ENCODE measurements around the gene FSTL4. TPM values are rescaled to one million over a fixed set of nuclear protein-coding genes. Genes with fewer than 3 reads are reported as not detected.

Gene FSTL4
- total RNA-seq, 2 experiments from 2014 or later: not detected

- Histone ChIP-seq H3K9me2 (ENCODE audit: insufficient read depth, low read length) (no peaks in the 10 kb centered on the region), H3K4me3 (ENCODE audit: low read depth, low read length, poor library complexity, severe bottlenecking) (no peak overlapping the region), H3K9me3 (ENCODE audit: low read length) (no peaks in the 10 kb centered on the region), H2AFZ (ENCODE audit: low read length) (no peak overlapping the region), H3K4me1 (ENCODE audit: insufficient read depth, low read length, poor library complexity, severe bottlenecking) (no peaks in the 10 kb centered on the region), H3K79me2 (ENCODE audit: insufficient read depth, low read depth, low read length) (no peaks in the 10 kb centered on the region), H3K36me3 (ENCODE audit: insufficient read depth, low read length) (no peaks in the 10 kb centered on the region), H3K4me2 (ENCODE audit: low read length) (no peak overlapping the region), H4K20me1 (ENCODE audit: insufficient read depth, low read length) (no peaks in the 10 kb centered on the region), H3K27ac (ENCODE audit: low read depth, low read length, poor library complexity, severe bottlenecking) (no peak overlapping the region)
- POLR2A ChIA-PET: interaction anchor here (0.6 kb wide), 1 partner anchor 19 kb away, joined by 3 read pairs; no protein-coding TSS in a partner anchor
- intact Hi-C loops (cut with micrococcal nuclease; ENCODE audit: unreplicated experiment): loop anchor here (10.0 kb wide), 1 partner anchor 457 kb away; the partner anchor contains the start of gene SHROOM1
- CTCF ChIA-PET (ENCODE audit: unreplicated experiment): no interaction called here
- DNase-seq (ENCODE audit: low spot score): no peak
- TF ChIP-seq, protein P1, sequence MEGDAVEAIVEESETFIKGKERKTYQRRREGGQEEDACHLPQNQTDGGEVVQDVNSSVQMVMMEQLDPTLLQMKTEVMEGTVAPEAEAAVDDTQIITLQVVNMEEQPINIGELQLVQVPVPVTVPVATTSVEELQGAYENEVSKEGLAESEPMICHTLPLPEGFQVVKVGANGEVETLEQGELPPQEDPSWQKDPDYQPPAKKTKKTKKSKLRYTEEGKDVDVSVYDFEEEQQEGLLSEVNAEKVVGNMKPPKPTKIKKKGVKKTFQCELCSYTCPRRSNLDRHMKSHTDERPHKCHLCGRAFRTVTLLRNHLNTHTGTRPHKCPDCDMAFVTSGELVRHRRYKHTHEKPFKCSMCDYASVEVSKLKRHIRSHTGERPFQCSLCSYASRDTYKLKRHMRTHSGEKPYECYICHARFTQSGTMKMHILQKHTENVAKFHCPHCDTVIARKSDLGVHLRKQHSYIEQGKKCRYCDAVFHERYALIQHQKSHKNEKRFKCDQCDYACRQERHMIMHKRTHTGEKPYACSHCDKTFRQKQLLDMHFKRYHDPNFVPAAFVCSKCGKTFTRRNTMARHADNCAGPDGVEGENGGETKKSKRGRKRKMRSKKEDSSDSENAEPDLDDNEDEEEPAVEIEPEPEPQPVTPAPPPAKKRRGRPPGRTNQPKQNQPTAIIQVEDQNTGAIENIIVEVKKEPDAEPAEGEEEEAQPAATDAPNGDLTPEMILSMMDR (conservative IDR thresholded peaks at IDR 0.05; ENCODE audit: low read length): no peak
- no peak for TF ChIP-seq EZH2phosphoT487 (IDR thresholded peaks at IDR 0.05; ENCODE audit: borderline replicate concordance, low read depth, low read length)
- BruUV-seq (replicated peaks): no TSS peak
Measured at GRCh38 chr5:133292300-133292699, 320.0 kb downstream of the FSTL4 start.

DNA sequence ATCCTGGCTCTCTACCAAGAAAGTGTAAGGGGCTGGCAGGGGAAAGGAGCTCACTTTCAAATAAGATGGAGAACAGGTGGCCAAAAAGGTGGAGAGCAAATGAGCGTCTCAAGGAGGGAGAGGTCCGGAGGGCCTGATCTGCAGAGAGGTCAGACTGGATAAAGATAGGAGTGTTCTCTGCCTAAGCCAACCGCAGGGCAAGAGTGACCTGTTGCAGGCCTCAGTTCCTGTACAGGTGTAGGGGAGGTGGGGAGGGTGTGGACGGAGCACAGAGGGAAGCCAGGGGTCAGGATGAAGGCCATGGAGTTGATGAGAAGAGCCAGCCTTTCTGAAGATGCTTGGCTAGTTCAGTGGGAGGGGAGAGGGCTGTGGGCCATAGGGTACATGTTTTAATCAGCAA is 320.8 kb downstream of the FSTL4 start:
- TF ChIP-seq EZH2phosphoT487 (IDR thresholded peaks at IDR 0.05; ENCODE audit: borderline replicate concordance, low read depth, low read length): no peak
- TF ChIP-seq, protein P1 (conservative IDR thresholded peaks at IDR 0.05; ENCODE audit: low read length): no peak
- Histone ChIP-seq H3K4me2 (ENCODE audit: low read length) (no peak overlapping the region), H3K4me3 (ENCODE audit: low read depth, low read length, poor library complexity, severe bottlenecking) (no peak overlapping the region), H3K27ac (ENCODE audit: low read depth, low read length, poor library complexity, severe bottlenecking) (no peak overlapping the region), H3K9me2 (ENCODE audit: insufficient read depth, low read length) (no peaks in the 10 kb centered on the region), H3K36me3 (ENCODE audit: insufficient read depth, low read length) (no peaks in the 10 kb centered on the region), H3K79me2 (ENCODE audit: insufficient read depth, low read depth, low read length) (no peaks in the 10 kb centered on the region), H2AFZ (ENCODE audit: low read length) (no peak overlapping the region), H3K4me1 (ENCODE audit: insufficient read depth, low read length, poor library complexity, severe bottlenecking) (no peaks in the 10 kb centered on the region), H4K20me1 (ENCODE audit: insufficient read depth, low read length) (no peaks in the 10 kb centered on the region), H3K9me3 (ENCODE audit: low read length) (no peaks in the 10 kb centered on the region)
- BruUV-seq (replicated peaks): no TSS peak
- ChIA-PET CTCF (ENCODE audit: unreplicated experiment) (no interaction called here), POLR2A (no interaction called here)
- no peak for DNase-seq (ENCODE audit: low spot score)
- intact Hi-C loops (cut with micrococcal nuclease; ENCODE audit: unreplicated experiment): loop anchor here (10.0 kb wide), 1 partner anchor 457 kb away; the partner anchor contains the start of gene SHROOM1

DNA sequence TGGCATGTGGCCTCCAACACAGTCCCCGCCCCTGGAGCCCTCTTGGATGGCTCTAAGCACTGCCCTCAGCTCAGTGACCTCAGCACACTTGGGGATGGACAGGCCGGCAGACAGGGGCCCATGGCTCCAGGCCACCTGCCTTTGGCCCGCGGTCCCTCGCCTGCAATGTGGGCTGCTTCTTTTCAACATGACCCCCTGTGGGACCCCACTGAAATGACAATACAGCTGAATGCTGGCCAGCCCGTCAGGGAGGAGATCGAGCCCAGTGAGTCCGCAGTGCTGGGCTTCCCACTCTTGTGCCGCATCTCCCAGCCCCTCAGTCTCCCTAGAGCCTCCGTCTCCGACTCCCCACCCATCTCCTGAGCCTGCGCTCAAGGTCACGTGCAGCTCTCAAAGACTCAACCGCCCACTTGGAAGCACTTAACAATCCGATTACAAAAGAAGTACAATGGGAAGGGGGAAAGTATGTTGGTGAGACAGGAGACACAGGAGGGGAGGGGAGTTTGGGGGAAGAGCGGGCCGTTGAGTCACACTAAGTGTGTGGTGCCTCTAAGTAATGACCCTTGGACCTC is 321.6 kb downstream of the FSTL4 start:
- DNase-seq (ENCODE audit: low spot score): no peak
- H3K27ac ChIP-seq (ENCODE audit: low read depth, low read length, poor library complexity, severe bottlenecking): no peak overlapping the region
- no peaks in the 10 kb centered on the region for H3K9me3 ChIP-seq (ENCODE audit: low read length)
- no TSS peak for BruUV-seq (replicated peaks)
- no peaks in the 10 kb centered on the region for H3K79me2 ChIP-seq (ENCODE audit: insufficient read depth, low read depth, low read length)
- H3K36me3 ChIP-seq (ENCODE audit: insufficient read depth, low read length): no peaks in the 10 kb centered on the region
- POLR2A ChIA-PET: no interaction called here
- CTCF ChIA-PET (ENCODE audit: unreplicated experiment): no interaction called here
- H3K4me3 ChIP-seq (ENCODE audit: low read depth, low read length, poor library complexity, severe bottlenecking): no peak overlapping the region
- no peaks in the 10 kb centered on the region for H3K9me2 ChIP-seq (ENCODE audit: insufficient read depth, low read length)
- H2AFZ ChIP-seq (ENCODE audit: low read length): no peak overlapping the region
- no peaks in the 10 kb centered on the region for H4K20me1 ChIP-seq (ENCODE audit: insufficient read depth, low read length)
- no peak for TF ChIP-seq EZH2phosphoT487 (IDR thresholded peaks at IDR 0.05; ENCODE audit: borderline replicate concordance, low read depth, low read length)
- TF ChIP-seq, protein P1 (conservative IDR thresholded peaks at IDR 0.05; ENCODE audit: low read length): no peak
- no peaks in the 10 kb centered on the region for H3K4me1 ChIP-seq (ENCODE audit: insufficient read depth, low read length, poor library complexity, severe bottlenecking)
- intact Hi-C loops (cut with micrococcal nuclease; ENCODE audit: unreplicated experiment): loop anchor here (10.0 kb wide), 1 partner anchor 456 kb away; the partner anchor contains the start of gene SHROOM1
- no peak overlapping the region for H3K4me2 ChIP-seq (ENCODE audit: low read length)
